Cardiac muscle cell (in vitro differentiated cells and primary cell): ENCODE results near the gene HYAL2. TPM values are rescaled to one million over a fixed set of nuclear protein-coding genes. Genes with fewer than 3 reads are reported as not detected.

Experiments
- DNase-seq, 2 donors: peaks; one replicate each; pipeline versions ENCODE4 v3.0.0 to v3.0.0-alpha.2; 2010 to 2017; ENCODE audit warnings: low read depth in 1 of 2, low spot score in 1 of 2
- H3K27ac ChIP-seq: fragments of 200-600 bp; sonication (generic); 2 replicates; pipeline ENCODE4 v1.5.1; 2016
- H3K27me3 ChIP-seq: fragments of 200-600 bp; sonication (generic); 2 replicates; pipeline ENCODE4 v1.6.0; 2016; ENCODE audit warnings: control low read depth
- H3K36me3 ChIP-seq: fragments of 200-600 bp; sonication (generic); 2 replicates; pipeline ENCODE4 v1.5.1; 2016; ENCODE audit warnings: control low read depth
- H3K4me1 ChIP-seq: fragments of 200-600 bp; sonication (generic); 2 replicates; pipeline ENCODE4 v1.8.1; 2017; ENCODE audit warnings: low read depth, mild to moderate bottlenecking, mixed run types
- H3K4me3 ChIP-seq: fragments of 200-600 bp; sonication (generic); 2 replicates; pipeline ENCODE4 v1.5.1; 2016; ENCODE audit warnings: mild to moderate bottlenecking
- H3K9me3 ChIP-seq: fragments of 200-600 bp; sonication (generic); 2 replicates; pipeline ENCODE4 v1.5.1; 2017; ENCODE audit warnings: low read depth, mild to moderate bottlenecking, control low read depth
- CTCF ChIP-seq: IDR thresholded peaks from 2 replicates; pipeline ENCODE4 v1.5.1; 2012; ENCODE audit warnings: low read depth, mild to moderate bottlenecking, low read length
- polyA plus RNA-seq: library from polyadenylated mRNA; unstranded; fragments of >200 nt; fragmentation: Nextera tagmentation; extraction: Ambion mirVana; gene quantifications from 2 replicates; pipeline ENCODE4 v1.2.1, GENCODE V29; 2016
- total RNA-seq: library from RNA; depleted of rRNA; stranded (reverse); fragments of >200 nt; gene quantifications from 2 replicates; pipeline ENCODE4 v1.2.3, GENCODE V29; 2016

HYAL2 gene
- total and polyA plus RNA-seq, 2 experiments from 2014 or later, result 88.3 to 124 TPM

- no peak for DNase-seq
- TF ChIP-seq CTCF, result no peak
- Histone ChIP-seq H3K4me3 (no peak overlapping the region), H3K4me1 (peaks cover 29% of the 10 kb centered on the region), H3K36me3 (no peaks in the 10 kb centered on the region), H3K9me3 (no peaks in the 10 kb centered on the region), H3K27ac (no peak overlapping the region), H3K27me3 (peaks cover 19% of the 10 kb centered on the region)
These were observed 52.5 kb downstream of the HYAL2 start for GRCh38 chr3:50269977-50270413.

- no peak for TF ChIP-seq CTCF
- Histone ChIP-seq H3K36me3 (no peaks in the 10 kb centered on the region), H3K9me3 (no peaks in the 10 kb centered on the region), H3K4me1 (peaks cover 30% of the 10 kb centered on the region), H3K27ac (no peak overlapping the region), H3K4me3 (no peak overlapping the region), H3K27me3 (peaks cover 14% of the 10 kb centered on the region)
- no peak for DNase-seq
These were observed 53.1 kb downstream of the HYAL2 start for GRCh38 chr3:50269460-50269859.

- no peak for TF ChIP-seq CTCF
- no peak for DNase-seq
- Histone ChIP-seq H3K4me3 (no peak within 1 kb of the TSS), H3K9me3 (no peaks in the 10 kb centered on the region), H3K27ac (peak within 1 kb of the TSS; percentile 98), H3K4me1 (peaks cover 35% of the 10 kb centered on the region), H3K36me3 (no peaks in the 10 kb centered on the region), H3K27me3 (peaks cover 9% of the 10 kb centered on the region)
These were observed 53.7 kb downstream of the HYAL2 start, which contains the start of gene SEMA3B for GRCh38 chr3:50268703-50269451. Gene SEMA3B, plus strand, starts transcription at chr3:50269147. Its CDS starts 94 bp downstream, at chr3:50269241.

GRCh38 chr3:50268276-50268675, 54.3 kb downstream of the HYAL2 start:
- Histone ChIP-seq H3K27me3 (peaks cover 3% of the 10 kb centered on the region), H3K4me3 (no peak overlapping the region), H3K36me3 (no peaks in the 10 kb centered on the region), H3K27ac (peak overlapping the region; percentile 98), H3K4me1 (peaks cover 37% of the 10 kb centered on the region), H3K9me3 (no peaks in the 10 kb centered on the region)
- DNase-seq, result no peak
- no peak for TF ChIP-seq CTCF

Other genes starting within 250 kb of the HYAL2 start
- 189 and 439 TPM in 2 replicates for gene RBM5, start 233.8 kb downstream of the HYAL2 start, total RNA-seq
- gene RBM5, start 233.8 kb downstream of the HYAL2 start, polyA plus RNA-seq, result 130 and 172 TPM in 2 replicates
- gene SEMA3F, start 167.4 kb downstream of the HYAL2 start, total RNA-seq, result 21.0 and 27.6 TPM in 2 replicates
- 20.0 and 21.8 TPM in 2 replicates for gene SEMA3F, start 167.4 kb downstream of the HYAL2 start, polyA plus RNA-seq
- gene GNAT1, start 131.1 kb downstream of the HYAL2 start, total RNA-seq, result not detected in 2 replicates
- gene GNAT1, start 131.1 kb downstream of the HYAL2 start, polyA plus RNA-seq, result not detected in 2 replicates
- 9.5 and 14.7 TPM in 2 replicates for gene SLC38A3, start 117.5 kb downstream of the HYAL2 start, total RNA-seq
- 13.4 and 18.5 TPM in 2 replicates for gene SLC38A3, start 117.5 kb downstream of the HYAL2 start, polyA plus RNA-seq
- 160 and 179 TPM in 2 replicates for gene GNAI2, start 86.5 kb downstream of the HYAL2 start, total RNA-seq
- gene GNAI2, start 86.5 kb downstream of the HYAL2 start, polyA plus RNA-seq, result 255 and 285 TPM in 2 replicates
- gene SEMA3B, start 53.6 kb downstream of the HYAL2 start, total RNA-seq, result 16.7 and 25.9 TPM in 2 replicates
- gene SEMA3B, start 53.6 kb downstream of the HYAL2 start, polyA plus RNA-seq, result 20.6 and 23.1 TPM in 2 replicates
- gene LSMEM2, start 43.7 kb downstream of the HYAL2 start, total RNA-seq, result 26.4 and 29.2 TPM in 2 replicates
- 16.4 and 18.1 TPM in 2 replicates for gene LSMEM2, start 43.7 kb downstream of the HYAL2 start, polyA plus RNA-seq
- 61.0 and 75.3 TPM in 2 replicates for gene IFRD2, start 30.3 kb downstream of the HYAL2 start, total RNA-seq
- gene IFRD2, start 30.3 kb downstream of the HYAL2 start, polyA plus RNA-seq, result 106 and 110 TPM in 2 replicates
- gene HYAL3, start 23.3 kb downstream of the HYAL2 start, total RNA-seq, result 3.6 and 6.4 TPM in 2 replicates
- gene HYAL3, start 23.3 kb downstream of the HYAL2 start, polyA plus RNA-seq, result 2.4 and 6.2 TPM in 2 replicates
- gene NAA80, start 23.3 kb downstream of the HYAL2 start, total RNA-seq, result 28.5 and 40.4 TPM in 2 replicates
- gene NAA80, start 23.3 kb downstream of the HYAL2 start, polyA plus RNA-seq, result 35.6 and 39.0 TPM in 2 replicates
- gene HYAL1, start 19.2 kb downstream of the HYAL2 start, total RNA-seq, result 3.4 and 5.0 TPM in 2 replicates
- gene HYAL1, start 19.2 kb downstream of the HYAL2 start, polyA plus RNA-seq, result 3.3 and 4.3 TPM in 2 replicates
- gene TUSC2, start 5.5 kb upstream of the HYAL2 start, total RNA-seq, result 84.1 and 87.0 TPM in 2 replicates
- 66.4 and 76.6 TPM in 2 replicates for gene TUSC2, start 5.5 kb upstream of the HYAL2 start, polyA plus RNA-seq
- gene RASSF1, start 18.1 kb upstream of the HYAL2 start, total RNA-seq, result 13.0 and 23.1 TPM in 2 replicates
- 23.8 and 33.5 TPM in 2 replicates for gene RASSF1, start 18.1 kb upstream of the HYAL2 start, polyA plus RNA-seq
- gene ZMYND10, start 23.0 kb upstream of the HYAL2 start, total RNA-seq, result 0.56 and 2.8 TPM in 2 replicates
- gene ZMYND10, start 23.0 kb upstream of the HYAL2 start, polyA plus RNA-seq, result 1.3 and 1.8 TPM in 2 replicates
- 33.2 and 34.6 TPM in 2 replicates for gene NPRL2, start 28.0 kb upstream of the HYAL2 start, total RNA-seq
- gene NPRL2, start 28.0 kb upstream of the HYAL2 start, polyA plus RNA-seq, result 51.9 and 64.4 TPM in 2 replicates
- gene CYB561D2, start 28.1 kb upstream of the HYAL2 start, total RNA-seq, result 10.7 and 26.4 TPM in 2 replicates
- 15.7 and 23.8 TPM in 2 replicates for gene CYB561D2, start 28.1 kb upstream of the HYAL2 start, polyA plus RNA-seq
- gene TMEM115, start 36.8 kb upstream of the HYAL2 start, total RNA-seq, result 67.0 and 67.9 TPM in 2 replicates
- 48.2 and 57.9 TPM in 2 replicates for gene TMEM115, start 36.8 kb upstream of the HYAL2 start, polyA plus RNA-seq
- 6.8 and 8.7 TPM in 2 replicates for gene CACNA2D2, start 180.9 kb upstream of the HYAL2 start, total RNA-seq
- 5.4 TPM in 2 replicates for gene CACNA2D2, start 180.9 kb upstream of the HYAL2 start, polyA plus RNA-seq
- 34.1 and 39.4 TPM in 2 replicates for gene C3orf18, start 245.0 kb upstream of the HYAL2 start, total RNA-seq
- gene C3orf18, start 245.0 kb upstream of the HYAL2 start, polyA plus RNA-seq, result 33.6 and 37.0 TPM in 2 replicates
- 13.8 and 23.3 TPM in 2 replicates for gene HEMK1, start 246.8 kb upstream of the HYAL2 start, total RNA-seq
- gene HEMK1, start 246.8 kb upstream of the HYAL2 start, polyA plus RNA-seq, result 33.9 and 37.4 TPM in 2 replicates